GM18951 (cell line): ENCODE data around the gene SOD2.

Source experiments
- POLR2A ChIP-seq: IDR thresholded peaks from 4 replicates; pipeline ENCODE4 v1.6.1; 2011; ENCODE audit warnings: mild to moderate bottlenecking; ENCODE audit not compliant: insufficient read length, insufficient read depth; ENCODE audit errors: extremely low read depth
- in situ Hi-C: fragments of 300-500 bp; cut with MboI; formaldehyde crosslinking; loops from one replicate; pipeline ENCODE4 v1.12.0; 2022; ENCODE audit warnings: low sequenced_read_pairs, mixed read lengths, inconsistent platforms; ENCODE audit not compliant: unreplicated experiment

SOD2 gene

GRCh38 chr6:159724778-159725177 lies 31.7 kb upstream of the SOD2 start:
- in situ Hi-C loops, result loop anchor here (25.0 kb wide), 1 partner anchor 213 kb away; no protein-coding TSS in a partner anchor
- TF ChIP-seq POLR2A, result no peak

DNA sequence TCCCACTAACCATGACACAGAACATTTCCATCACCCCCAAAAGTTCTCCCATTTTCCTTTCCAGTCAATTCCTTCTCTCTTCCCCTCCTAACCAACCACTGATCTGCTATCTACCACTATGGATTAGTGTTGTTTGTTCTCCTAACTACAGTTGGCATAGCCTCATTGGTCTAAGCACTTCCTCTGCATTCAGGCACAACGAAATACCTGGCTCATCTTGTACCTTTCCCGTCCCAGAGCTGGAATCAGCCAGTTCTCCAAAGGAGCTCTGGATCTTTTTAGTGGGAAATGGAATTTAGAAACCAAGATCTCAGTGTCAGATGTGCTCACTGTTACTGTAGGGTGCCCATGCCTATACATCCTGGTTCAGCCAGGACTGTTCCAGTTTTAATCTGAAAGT lies 30.2 kb upstream of the SOD2 start:
- no peak for TF ChIP-seq POLR2A
- in situ Hi-C loops, result loop anchor here (25.0 kb wide), 1 partner anchor 214 kb away; no protein-coding TSS in a partner anchor

DNA sequence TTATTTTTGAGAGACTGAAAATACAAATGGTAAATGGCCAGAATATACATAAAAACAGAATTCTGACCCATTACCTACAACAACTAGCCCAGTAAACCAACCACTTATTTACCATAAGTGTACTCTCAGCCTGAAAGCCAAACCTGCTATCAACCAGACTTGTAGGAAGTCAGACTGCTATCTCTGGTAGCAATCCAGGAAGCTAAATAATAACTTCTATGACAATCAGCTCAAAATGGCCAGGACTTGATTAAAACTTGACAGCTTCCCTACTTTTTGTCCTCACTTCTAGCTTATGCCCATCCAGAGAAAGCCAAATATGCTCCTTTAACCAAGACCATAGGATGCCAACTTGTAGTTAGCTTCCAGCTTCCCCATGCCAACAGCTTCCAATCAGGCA lies 29.6 kb upstream of the SOD2 start:
- in situ Hi-C loops, result loop anchor here (25.0 kb wide), 1 partner anchor 215 kb away; no protein-coding TSS in a partner anchor
- no peak for TF ChIP-seq POLR2A

DNA sequence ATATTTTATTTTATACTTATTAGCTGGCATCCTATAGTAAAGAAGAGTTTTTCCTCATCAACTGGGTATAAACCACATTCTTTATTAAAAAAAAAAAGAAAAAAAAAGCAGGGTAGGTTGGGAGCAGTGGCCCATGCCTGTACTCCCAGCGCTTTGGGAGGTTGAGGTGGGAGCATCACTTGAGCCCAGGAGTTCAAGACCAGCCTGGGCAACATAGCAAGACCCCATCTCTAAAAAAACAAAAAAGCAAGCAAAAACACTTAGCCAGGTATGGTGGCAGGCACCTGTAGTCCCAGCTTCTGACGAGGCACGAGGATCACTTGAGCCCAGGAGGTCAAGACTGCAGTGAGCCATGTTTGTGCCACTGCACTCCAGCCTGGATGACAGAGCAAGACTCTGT lies 28.9 kb upstream of the SOD2 start:
- in situ Hi-C loops, result loop anchor here (25.0 kb wide), 1 partner anchor 215 kb away; no protein-coding TSS in a partner anchor

DNA sequence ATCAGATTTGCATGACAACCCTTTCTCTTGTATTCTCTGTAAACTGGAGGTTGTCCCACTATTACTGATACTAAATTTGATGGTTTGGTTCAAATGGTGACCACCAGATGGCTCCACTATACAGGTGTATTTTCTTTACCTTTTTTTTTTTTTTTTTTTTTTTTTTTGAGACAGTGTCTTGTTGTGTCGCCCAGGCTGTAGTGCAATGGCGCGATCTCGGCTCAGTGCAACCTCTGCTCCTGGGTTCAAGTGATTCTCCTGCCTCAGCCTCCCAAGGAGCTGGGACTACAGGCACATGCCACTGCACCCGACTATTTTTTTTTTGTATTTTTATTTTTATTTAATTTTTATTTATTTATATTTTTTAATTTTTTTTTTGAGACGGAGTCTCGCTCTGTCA lies 27.7 kb upstream of the SOD2 start:
- TF ChIP-seq POLR2A, result no peak
- in situ Hi-C loops, result loop anchor here (25.0 kb wide), 1 partner anchor 217 kb away; no protein-coding TSS in a partner anchor

DNA sequence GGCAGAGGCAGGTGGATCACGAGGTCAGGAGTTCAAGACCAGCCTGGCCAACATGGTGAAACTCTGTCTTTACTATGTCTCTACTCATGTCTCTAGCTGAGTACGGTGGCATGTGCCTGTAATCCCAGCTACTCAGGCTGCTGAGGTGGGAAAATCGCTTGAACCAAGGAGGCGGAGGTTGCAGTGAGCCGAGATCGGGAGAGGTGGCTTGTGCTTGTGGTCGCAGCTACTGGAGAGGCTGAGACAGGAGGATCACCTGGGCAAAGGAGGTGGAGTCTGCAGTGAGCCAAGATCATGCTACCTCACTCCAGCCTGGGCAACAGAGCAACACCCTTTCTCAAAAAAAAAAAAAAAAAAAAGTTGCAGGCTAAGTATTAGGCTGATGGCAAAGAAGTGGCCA lies 26.2 kb upstream of the SOD2 start:
- TF ChIP-seq POLR2A, result no peak
- in situ Hi-C loops, result loop anchor here (25.0 kb wide), 1 partner anchor 218 kb away; no protein-coding TSS in a partner anchor

DNA sequence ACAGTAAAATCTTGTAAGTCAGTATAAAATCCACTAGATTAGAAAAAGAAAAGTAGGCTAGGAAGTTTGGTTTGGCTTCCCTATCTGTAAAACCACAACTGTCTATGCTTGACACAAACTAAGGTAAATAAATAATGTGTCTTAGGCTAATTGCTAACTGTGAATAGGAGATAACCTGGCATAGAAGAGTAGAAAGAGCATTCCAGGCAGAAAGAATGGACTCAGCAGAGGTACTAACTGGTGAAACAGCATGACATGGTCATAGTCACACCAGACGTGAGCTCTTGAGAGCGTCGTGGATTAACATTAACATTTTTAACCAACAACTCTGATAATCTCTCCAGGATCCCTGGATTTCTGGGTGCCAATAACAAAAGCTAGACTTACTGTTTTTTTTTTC lies 25.6 kb upstream of the SOD2 start:
- no peak for TF ChIP-seq POLR2A
- in situ Hi-C loops, result loop anchor here (25.0 kb wide), 1 partner anchor 219 kb away; no protein-coding TSS in a partner anchor

DNA sequence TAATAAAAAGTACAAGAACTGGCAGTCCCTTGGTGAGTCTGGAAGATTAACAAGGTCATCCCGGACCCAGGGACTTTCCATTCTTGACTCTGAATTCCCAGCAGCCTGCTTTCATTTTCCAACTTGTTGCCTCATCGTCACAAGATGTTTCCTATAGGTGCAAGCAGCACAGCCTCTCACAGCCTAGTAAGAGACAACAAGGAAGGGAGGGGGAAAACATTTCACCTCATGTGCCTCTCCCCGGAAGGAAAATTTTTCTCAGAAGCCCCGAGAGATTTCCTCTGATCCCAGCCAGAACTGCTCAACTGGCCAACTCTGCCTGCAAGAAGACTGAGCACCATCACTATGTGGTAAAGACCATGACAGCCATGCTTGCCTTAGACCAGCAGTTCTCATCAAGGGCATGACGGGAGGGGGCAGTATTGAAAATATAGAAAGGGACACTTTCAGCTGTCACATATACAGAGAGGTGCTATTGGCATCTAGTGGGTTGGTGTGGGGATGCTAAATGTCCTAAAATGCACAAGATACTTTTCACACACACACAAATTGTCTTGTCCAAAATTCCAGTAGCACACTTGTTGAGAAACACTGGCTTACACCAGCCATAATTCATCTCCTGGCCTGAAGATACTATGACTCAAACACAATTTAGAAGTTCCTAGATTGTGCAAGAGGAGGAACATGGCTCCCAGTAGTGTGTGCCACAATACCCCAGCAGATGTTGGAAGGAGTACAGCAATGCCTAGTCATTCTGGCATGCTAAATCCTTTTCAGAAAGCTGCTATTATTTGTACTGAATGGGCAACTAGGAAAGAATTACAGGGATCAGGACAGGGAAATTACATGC lies 23.4 kb upstream of the SOD2 start:
- in situ Hi-C loops, result loop anchor here (25.0 kb wide), 1 partner anchor 221 kb away; no protein-coding TSS in a partner anchor

GRCh38 chr6:159715605-159716004 lies 22.6 kb upstream of the SOD2 start:
- TF ChIP-seq POLR2A, result no peak
- in situ Hi-C loops, result loop anchor here (25.0 kb wide), 1 partner anchor 222 kb away; no protein-coding TSS in a partner anchor

More for the DNA sequence above, 23.4 kb upstream of the SOD2 start:
- no peak for TF ChIP-seq POLR2A

DNA sequence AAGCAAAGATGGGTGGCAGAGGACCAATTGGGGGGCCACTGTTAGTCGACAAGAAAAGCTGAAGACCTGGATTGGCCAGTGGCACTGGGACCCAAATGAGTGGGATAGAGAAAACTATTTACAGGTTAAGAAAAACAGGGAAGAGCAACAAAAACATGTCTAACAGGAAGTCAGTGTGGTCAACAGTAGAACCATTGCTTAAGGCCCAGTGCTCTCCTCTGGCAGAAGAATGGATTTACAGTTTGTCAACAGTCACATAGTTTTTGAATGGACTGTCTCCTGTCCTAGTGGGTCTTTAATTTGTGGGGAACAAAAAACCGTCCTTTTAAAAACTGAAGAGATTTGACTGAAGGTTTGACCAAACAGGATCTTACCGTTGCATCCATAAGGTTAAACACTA lies 22.1 kb upstream of the SOD2 start:
- TF ChIP-seq POLR2A, result no peak
- in situ Hi-C loops, result loop anchor here (25.0 kb wide), 1 partner anchor 222 kb away; no protein-coding TSS in a partner anchor

DNA sequence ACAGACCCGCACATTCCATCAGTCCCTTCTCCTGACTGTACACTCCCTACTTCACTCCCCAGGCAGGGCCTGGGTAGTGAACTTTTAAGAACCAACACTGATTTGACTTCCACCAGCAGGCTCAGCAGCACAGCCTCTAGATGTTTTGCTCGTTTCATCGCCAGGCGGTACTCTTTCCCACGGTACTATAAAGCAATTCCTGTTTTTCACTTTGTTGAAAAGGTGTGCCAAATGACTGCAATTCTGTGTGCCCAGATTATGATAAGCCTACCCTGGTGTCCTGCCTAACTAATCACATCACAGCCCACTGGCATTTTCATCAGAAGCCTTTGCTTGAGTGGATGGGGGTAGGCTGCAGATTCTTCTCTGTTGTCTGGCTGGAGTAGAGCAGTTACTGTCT lies 21.4 kb upstream of the SOD2 start:
- no peak for TF ChIP-seq POLR2A
- in situ Hi-C loops, result loop anchor here (25.0 kb wide), 1 partner anchor 223 kb away; no protein-coding TSS in a partner anchor

- in situ Hi-C loops, result loop anchor here (25.0 kb wide), 1 partner anchor 223 kb away; no protein-coding TSS in a partner anchor
These were observed 20.9 kb upstream of the SOD2 start for GRCh38 chr6:159713984-159714383.

GRCh38 chr6:159712389-159712788 lies 19.3 kb upstream of the SOD2 start:
- in situ Hi-C loops, result loop anchor here (25.0 kb wide), 1 partner anchor 225 kb away; no protein-coding TSS in a partner anchor

More at GRCh38 chr6:159713984-159714383, 20.9 kb upstream of the SOD2 start:
- TF ChIP-seq POLR2A, result no peak

DNA sequence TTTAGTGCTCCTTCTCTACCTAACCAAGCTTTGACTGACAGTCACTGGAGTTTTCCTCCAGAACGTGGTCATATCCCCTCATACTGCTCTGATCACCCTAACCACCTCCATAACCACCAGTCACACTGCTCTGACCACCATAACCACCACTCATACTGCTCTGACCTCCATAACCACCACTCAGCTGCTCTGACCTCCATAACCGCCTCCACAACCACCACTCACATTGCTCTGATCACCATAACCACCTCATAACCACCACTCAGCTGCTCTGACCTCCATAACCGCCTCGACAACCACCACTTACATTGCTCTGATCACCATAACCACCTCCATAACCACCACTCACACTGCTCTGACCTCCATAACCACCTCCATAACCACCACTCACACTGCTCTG lies 17.6 kb upstream of the SOD2 start:
- in situ Hi-C loops, result loop anchor here (25.0 kb wide), 1 partner anchor 227 kb away; no protein-coding TSS in a partner anchor

DNA sequence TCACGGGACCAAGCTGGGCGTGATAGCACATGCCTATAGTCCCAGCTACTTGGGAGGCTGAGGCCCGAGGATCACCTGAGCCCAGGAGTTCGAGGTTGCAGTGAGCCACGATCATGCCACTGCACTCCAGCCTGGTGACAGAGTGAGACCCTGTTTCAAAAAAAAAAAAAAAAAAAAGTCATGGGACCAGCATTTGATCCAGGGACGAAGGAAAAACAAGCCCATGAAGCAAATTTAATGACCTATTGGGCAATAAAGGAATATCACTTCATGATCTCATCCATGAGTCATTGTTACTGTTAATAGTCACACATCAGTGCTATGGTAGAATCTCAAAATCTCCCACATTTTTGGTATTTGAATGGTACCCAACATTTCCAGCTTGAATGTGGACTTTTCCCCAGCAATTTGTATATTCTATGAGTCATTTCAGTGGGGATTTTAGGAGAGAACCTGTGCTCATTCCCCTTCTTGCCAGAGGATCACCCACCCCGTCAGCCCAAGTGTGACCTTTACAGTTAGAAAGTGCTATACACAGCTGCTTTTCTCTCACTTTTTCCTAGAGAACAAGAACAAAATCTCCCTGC lies 8.5 kb upstream of the SOD2 start:
- no peak for TF ChIP-seq POLR2A
- in situ Hi-C loops, result loop anchor here (10.0 to 25.0 kb wide), 2 partner anchors 236 to 753 kb away; no protein-coding TSS in a partner anchor
